GM21825 (cell line): ENCODE data around the gene TCP11L2.
"Not testable (repeated sequence)": the region's sequence is repeated elsewhere in the genome, so short reads cannot be mapped to it uniquely, and the experiment has no call there.

Experiments
- ATAC-seq: cut with Tn5 transposase; IDR thresholded peaks from one replicate; pipeline ENCODE4 v1.9.1; 2021; ENCODE audit warnings: mild to moderate bottlenecking, moderate library complexity; ENCODE audit not compliant: unreplicated experiment

Gene TCP11L2

DNA sequence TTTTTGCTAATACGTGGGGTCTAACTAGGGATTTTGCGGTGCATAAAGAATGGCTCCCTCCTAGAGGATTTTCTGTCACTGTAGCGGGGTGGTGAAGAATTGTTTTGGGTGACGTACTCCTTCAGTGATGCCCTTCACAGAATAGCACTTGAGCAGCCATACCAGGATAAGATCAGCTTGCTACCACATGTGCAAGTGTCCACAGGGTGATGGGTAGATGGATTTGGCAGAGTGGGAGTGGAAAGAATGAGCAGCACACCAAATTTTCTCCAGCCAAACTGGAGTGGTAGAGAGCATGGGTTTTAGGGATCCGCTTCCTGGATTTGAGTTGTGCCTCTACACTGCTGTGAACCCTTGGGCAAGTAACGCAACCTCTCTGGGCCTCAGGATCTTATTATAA lies 2.3 kb downstream of the TCP11L2 start:
- no peak for ATAC-seq

DNA sequence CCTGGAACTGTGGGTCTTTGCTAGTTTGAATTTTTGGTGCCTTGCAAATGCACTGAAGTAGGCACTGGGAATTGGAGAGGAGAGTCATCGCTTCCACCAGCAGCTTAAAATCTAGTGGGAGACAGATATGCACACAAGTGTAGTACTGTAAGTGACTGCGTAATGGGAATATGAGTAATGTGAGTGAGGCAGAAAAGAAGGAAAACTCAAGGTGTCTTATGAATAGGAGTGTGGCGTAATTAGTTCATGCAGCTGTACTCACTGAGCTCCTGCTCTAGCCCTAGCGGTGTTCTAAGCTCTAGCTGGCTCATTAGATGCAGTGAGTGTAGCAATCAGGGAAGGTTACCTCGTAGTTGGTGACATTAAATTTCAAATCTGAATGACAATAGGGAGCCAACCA lies 2.8 kb downstream of the TCP11L2 start:
- no peak for ATAC-seq

DNA sequence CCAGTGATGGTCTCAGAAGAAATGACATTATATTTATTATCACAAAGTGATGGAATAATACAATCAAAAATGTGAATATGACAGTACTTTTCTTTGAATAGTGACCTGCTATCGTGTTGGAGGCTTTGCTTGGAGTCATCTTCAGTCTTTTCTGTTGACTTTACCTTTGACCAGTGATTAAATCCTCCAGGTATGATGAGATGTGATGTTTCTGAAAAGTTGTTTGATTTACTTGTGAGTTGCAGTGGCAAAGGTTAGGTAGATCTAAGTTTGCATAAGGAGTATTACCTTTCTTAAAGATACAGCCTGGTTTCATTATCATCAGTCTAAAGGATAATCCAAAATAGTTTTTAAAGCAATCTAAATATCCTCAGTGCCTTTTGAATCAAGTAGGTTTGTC lies 4.6 kb downstream of the TCP11L2 start:
- no peak for ATAC-seq

DNA sequence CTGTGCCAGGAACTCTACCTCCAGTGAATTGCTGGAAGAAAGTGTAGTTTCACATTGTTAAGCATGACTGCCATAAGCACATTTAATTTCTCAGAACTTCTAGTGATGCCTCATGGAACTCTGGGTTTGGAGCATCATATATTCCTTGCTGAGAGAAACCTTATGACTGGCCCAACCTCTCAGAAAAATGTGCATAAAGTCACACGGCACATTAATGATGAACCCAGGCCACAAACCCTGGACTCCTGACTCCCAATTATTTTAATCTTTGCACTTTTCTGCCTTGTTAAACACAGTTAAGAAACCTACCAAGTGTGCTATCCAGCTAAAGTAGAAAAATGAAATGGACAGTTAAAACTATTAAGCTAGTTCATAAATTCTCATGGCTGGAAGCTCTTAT lies 5.6 kb downstream of the TCP11L2 start:
- ATAC-seq = no peak

DNA sequence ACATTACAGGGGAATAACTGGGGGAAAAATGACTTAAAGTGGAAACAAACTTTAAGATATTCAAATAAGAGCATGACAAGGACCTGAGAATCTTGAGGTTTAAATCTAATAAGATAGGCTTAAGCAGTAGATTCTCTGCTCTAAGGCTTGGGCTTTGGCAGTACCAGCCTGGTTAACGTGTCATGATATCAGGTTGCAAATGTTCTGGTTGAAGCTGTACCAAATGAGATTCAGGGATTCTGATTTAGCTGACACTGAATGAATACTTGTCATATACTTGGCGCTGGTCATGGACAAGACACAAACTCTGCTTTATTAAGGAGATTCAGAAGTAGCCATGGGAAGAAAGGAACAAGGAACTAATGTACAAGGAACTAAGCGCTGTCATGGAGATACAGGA lies 6.1 kb downstream of the TCP11L2 start:
- no peak for ATAC-seq

DNA sequence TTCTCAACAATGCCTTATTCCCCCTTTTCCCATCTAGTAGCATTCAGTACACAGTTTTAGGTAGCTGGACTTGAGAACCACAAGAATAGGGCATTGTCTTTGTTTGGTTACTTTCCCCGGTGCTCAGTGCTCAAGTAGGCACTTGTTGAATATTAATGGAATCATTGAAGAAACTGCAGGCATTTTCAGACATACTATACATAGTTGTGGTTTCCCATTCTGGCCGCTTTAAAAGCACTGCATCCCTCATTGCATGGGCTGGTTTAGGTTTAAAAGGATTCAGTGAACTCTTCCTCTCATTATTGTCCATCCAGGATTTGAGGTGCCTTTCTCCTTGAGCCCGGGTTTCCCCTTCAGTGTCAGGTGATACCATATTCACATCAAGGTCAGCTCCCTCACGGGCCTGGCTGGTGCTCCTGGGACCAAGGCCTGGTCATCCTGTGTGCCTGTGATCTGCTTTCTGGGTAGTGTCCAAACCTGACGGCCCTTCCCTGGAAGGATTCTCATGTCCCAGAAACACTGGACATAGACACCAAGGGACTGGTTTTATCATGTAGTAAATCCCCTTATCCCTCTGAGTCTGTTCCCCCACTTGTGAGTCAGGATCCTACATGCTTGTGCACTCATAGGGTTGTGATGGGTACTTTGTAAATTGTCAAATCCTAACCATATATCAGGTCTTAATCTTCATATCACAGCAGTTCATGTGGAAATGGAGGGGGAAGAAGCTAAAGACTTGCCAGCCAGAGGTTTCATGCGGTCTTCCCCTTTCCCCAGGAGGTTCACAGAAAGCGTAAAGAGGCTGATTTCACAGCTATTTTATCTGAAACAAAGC lies 7.4 kb downstream of the TCP11L2 start:
- ATAC-seq = no peak

DNA sequence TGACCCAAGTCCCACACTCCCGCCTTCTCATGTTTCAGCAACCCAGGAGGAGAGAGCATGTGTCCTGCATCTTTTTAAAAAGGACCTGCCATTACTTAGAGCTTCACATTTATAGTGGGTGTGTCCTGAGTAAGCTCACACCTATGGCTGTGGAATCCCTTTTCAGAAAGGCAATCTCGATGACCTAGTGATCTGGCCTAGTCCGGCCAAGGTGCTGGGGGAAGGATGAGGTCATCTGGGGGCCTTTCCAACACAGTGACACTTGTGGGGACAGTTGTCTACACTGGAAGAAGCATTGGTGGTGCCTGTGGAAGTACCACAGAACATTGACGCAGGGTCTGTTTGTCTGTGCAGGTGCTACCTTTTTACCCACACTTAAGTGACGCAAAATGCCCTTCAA lies 8.2 kb downstream of the TCP11L2 start:
- no peak for ATAC-seq

DNA sequence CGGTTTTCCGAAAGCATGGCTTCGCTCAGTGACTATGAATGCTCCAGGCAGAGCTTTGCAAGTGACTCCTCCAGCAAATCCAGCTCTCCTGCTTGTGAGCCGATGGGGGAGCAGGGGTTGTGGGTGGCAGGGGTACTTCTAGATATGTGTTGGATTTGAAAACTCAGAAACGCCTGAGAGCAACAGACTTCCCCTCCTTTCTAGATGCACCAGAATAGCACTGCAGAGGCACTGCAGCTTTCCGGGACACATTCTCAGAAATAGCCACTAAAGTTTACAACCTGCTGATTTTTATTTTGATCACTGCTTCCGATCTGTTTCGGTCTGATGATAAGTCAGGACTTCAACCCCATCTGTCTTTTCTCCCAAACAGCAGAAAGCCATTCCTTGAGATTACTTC lies 8.6 kb downstream of the TCP11L2 start:
- no peak for ATAC-seq

DNA sequence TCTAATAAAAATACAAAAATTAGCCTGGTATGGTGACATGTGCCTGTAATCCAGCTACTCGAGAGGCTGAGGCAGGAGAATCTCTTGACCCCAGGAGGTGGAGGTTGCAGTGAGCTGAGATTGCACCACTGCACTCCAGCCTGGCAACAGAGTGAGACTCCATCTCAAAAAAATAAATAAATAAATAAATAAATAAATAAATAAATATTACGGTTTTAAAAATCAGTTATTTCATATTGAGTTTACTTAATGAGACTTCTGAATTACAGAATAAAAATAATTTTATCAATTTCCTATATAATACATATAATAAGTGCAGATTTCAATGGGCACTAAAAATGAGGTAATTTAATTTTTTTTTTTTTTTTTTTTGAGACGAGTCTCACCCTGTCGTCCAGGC lies 10.9 kb downstream of the TCP11L2 start:
- ATAC-seq = not testable (repeated sequence)

DNA sequence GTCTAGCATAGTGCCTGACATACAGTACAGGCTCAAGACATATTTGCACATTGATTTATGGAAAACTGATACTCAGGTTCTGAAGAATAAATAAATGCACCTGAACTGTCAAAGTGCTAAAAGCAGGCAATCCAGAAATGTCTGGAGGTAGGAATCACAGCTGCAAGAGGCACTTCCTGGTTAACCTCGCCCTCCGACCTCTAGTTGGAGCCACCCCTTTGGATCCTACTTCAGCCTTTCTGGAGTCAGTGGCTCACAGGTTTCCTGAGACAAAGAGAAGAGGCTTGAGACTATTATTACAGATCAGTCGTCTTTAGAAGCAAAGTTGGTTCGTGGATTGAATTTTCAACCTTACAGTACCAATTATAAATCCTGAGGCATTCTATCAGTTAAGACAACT lies 13.0 kb downstream of the TCP11L2 start:
- no peak for ATAC-seq

DNA sequence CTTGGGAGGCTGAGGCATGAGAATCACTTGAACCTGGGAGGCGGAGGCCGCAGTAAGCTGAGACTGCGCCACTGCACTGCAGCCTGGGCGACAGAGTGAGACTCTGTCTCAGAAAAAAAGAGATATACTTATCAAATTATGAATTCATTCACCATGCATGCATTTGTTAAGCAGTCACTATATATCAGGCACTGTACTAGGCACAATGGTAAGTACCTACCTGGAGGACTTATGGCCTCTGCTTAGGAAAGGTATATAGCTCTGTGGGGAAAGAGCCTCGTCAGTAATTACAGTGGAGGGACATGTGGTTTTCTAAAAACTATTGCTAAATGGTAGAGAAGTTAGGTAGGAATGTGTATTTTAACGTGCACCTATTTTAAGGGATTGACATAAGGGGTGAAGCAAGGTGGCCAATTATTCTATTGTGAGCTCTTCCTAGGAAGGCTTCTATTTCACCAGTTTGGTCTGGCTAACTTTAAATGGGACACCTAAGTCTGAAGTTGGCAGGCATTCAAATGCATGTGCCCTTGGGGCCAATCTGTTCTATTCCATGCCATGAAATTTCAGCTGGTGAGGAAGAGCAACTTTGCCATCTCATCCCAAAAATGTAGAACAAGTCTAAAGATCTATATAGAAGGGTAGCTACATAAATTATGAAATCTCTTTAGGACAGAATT lies 15.0 kb downstream of the TCP11L2 start:
- no peak for ATAC-seq

DNA sequence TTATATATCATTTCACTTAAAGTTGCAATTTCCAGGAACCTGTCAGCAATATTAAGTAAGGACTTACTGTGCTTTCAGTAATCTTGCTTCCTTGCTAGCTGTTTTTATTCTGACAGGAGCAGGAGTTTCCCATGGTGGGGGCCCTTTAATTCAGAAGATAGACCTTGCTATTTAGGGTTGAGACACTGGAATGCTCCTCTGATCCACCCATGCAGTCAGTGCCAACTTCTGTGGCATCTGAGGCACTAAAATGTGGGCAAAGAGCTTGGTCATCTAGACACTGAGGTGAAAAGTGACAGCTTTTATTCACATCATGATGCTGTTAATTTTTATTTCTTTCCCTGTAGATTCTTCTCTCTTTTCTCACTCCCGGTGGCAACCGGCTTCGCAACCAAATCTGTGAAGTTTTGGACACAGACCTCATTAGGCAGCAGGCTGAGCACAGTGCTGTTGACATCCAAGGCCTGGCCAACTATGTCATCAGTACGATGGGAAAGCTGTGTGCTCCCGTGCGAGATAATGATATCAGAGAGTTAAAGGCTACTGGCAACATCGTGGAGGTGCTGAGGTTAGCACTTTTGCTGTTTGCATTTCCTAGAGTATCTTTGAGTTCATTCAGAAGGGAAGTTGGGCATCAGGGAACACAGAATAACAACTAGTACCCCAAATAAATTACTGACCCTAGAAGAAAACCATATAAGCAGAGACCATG lies 18.8 kb downstream of the TCP11L2 start:
- no peak for ATAC-seq

DNA sequence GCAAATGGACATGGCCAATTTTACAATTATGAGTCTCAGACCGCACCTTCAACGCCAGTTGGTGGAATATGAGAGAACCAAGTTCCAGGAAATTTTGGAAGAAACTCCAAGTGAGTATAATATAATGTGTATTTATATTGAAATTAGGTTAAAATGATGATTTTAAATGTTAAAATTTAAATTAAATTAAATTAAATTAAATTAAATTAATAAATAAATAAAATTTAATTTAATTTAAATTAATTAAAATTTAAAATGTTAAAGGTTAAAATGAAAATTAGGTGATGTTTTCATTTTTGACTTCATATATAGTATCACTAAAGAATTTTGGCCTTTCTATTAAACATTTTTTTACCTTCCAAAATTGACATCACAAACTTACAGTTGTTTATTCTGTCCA lies 21.0 kb downstream of the TCP11L2 start:
- ATAC-seq = no peak

DNA sequence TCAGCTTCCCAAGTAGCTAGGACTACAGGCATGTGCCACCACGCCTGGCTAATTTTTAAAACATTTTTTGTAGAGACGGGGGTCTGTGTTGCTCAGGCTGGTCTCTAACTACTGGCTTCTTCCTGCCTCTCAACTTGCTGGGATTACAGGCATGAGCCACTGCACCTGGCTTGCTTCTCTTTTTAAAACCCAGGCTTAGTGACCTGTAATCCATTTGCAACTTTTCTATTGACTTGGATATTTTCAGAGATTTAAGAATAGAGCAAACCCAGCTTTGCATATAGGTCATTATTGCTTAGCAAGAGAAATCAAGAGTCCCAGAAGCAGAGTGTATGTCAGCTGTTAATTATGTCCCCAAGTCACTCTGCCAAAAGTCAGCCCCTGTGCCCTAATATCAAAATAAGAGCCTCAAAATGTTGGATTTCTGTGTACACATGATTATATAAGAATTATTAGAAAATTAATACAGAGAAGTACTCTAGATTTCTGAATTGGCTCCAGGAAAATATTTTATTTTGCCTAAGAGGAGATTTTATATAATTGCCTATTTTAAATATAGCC lies 24.9 kb downstream of the TCP11L2 start:
- ATAC-seq = no peak

DNA sequence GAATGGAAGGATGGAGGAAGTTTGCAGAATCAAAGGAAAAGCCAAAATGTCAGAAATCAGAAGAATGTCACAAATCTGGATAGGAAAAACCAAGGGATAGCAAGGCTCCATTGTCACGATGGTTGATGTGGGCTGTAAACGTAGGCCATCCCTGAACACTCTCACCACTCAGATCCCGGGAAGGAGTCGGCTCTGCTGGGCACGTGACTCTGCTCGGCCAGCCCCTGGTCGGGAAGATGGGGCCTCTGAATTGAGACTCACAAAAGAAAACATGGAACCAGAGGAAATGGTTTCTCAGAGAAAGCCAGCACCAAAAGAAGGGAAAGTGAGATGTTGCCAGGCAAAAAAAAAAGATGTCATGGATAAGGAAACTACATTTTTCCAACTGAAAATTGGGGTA lies 26.2 kb downstream of the TCP11L2 start:
- no peak for ATAC-seq

DNA sequence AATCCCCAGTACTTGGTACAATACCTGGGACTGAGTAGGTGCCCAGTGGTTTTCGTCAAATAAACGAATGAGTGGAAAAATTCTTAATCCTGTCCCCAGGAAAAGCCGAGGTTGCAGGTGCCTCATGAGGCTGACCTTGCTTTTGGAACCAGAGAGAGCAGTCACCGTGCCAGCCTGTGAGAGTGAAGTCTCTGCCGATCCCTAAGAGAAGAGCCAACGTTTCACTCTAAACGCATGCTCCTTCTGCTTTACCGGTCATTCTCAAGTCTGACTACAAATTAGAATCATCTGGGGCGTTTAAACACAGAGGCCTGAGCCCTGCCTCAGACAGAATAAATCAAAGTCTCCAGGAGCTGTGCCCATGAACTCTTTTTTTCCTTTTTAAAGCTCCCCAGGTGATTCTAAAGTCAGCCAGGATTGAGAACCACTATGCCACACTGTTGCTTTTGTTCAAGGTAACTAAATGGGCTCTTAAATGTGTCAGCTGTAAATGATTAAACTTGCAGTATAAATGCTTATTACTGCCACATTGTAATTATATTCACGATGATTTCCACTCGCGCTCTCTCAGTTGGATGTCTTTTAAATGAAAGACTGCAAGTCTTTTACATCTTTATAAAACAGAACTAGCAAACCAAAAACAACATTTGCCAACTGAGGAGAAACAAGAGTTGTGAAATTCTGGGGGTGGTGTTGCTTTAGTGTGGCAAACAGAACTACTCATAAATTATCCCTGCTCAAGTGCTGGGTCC lies 26.9 kb downstream of the TCP11L2 start:
- ATAC-seq = no peak

DNA sequence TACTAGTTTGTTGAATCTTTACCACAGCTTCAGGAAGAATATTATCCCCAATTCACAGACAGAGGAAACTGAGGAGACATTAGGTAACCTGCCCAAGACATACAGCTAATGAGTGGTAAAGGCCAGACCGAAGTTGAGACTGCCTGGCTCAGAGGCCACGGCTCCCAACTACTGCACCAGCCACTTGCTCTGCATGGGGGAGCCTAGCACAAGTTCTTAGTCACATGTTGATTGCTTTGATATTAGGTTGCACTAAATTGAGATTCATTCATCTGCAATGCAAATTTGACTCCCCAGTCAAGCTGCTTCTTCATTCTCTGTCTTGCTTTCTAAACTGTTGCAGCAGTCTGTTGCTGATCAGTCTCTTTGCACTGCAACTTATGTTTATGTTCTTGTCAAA lies 29.1 kb downstream of the TCP11L2 start:
- no peak for ATAC-seq

DNA sequence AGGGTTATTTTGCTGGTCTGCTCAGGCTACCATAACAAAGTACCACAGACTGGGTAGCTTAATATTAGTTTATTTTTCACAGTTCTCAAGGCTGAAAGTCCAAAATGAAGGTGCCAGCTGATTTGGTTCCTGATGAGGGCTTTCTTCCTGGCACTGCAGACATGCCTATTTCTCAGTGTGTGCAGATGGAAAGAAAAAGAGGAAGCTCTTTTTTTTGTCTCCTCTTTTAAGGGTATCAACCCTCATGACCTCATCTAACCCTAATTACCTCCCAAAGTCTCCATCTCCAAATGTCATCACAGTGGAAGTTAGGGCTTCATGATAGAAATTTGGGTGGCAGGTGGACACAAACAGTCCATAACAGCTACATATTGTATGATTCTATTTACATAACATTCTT lies 30.0 kb downstream of the TCP11L2 start:
- no peak for ATAC-seq

DNA sequence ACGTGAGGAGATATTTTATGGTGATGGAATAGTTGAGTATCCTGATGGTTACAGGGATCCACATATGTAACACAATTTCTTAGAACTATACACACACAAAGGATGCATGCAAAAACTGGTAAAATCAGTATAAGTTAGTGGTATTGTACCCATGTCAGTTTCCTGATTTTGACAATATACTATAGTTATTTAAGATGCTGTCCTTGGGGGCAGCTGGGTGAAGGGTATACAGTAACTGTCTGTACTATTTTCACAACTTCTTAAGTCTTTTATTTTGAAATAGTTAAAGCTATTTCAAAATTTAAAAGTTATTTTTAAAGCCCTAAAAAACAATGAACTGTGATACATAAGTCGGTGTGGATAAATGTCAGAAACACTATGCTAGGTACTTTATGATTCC lies 30.5 kb downstream of the TCP11L2 start:
- ATAC-seq = no peak

DNA sequence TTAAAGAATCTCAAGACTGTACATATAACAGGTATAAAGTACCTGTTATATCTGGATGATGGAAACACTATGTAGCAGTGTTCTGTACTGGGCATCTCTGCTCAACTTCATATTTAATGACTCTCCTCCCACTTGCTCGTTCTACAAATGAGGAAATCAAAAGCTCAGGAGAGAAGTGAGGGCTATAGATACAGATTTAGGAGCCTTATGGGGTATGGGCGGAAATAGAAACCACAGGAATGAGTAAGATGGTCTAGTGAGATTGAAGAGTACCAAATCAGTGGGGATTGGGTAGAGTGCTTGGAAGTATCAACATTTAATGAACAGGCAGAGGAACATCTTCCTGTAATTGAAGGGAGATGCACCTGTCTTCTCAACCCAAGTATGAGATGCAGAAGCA lies 31.2 kb downstream of the TCP11L2 start:
- ATAC-seq = no peak
